PC-3 (cell line): Measurements from ENCODE around the gene VWA5A. TPM values are rescaled to one million over a fixed set of nuclear protein-coding genes. Genes with fewer than 3 reads are reported as not detected.
A peak's percentile ranks its signal among the peaks of the same experiment; 100 is the strongest.

ENCODE experiments used
- ATAC-seq: fragments of 200-7000 bp; cut with Tn5 transposase; 2 replicates; pipeline ENCODE4 v1.9.1; 2020; ENCODE audit warnings: mild to moderate bottlenecking, moderate library complexity
- Bru-seq: library from RNA; stranded (reverse); fragments of 400-500 nt; gene quantifications from one replicate; lab custom pipeline; 2021; lab: Mats Ljungman, UMichigan
- BruChase-seq, 2 experiments: library from RNA; stranded (reverse); fragments of 400-500 nt; gene quantifications; one replicate each; lab custom pipeline; 2021; lab: Mats Ljungman, UMichigan
- BruUV-seq: library from RNA; stranded (reverse); fragments of 400-500 nt; replicated peaks from 2 replicates; lab custom pipeline; 2021; lab: Mats Ljungman, UMichigan
- CTCF ChIA-PET: fragments of 300-600 bp; sonication (Branson Sonifier 250); formaldehyde crosslinking; loops from one replicate; lab custom pipeline; 2022; ENCODE audit warnings: antibody characterized with exemption; lab: Charles Lee
- POLR2A ChIA-PET: fragments of 300-600 bp; sonication (Branson Sonifier 250); formaldehyde crosslinking; loops from one replicate; lab custom pipeline; 2022; ENCODE audit warnings: antibody characterized with exemption; ENCODE audit not compliant: unreplicated experiment; lab: Charles Lee
- DNase-seq: peaks from one replicate; pipeline ENCODE4 v3.0.0-alpha.2; 2015
- H2AFZ ChIP-seq: fragments of 300-600 bp; sonication (generic); 2 replicates; pipeline ENCODE4 v1.6.0; 2016; ENCODE audit warnings: antibody characterized with exemption, low read length
- H3F3A ChIP-seq: fragments of 300-600 bp; sonication (generic); one replicate; pipeline ENCODE4 v1.6.0; 2017; ENCODE audit warnings: antibody characterized with exemption, low read length, control low read depth, mild to moderate bottlenecking; ENCODE audit not compliant: unreplicated experiment
- H3K27ac ChIP-seq: fragments of 300-600 bp; sonication (generic); 2 replicates; pipeline ENCODE4 v1.5.1; 2016; ENCODE audit warnings: mild to moderate bottlenecking, low read length
- H3K27me3 ChIP-seq: fragments of 300-600 bp; sonication (generic); 2 replicates; pipeline ENCODE4 v1.6.1; 2016; ENCODE audit warnings: low read length, mixed read lengths
- H3K36me3 ChIP-seq: fragments of 300-600 bp; sonication (generic); 2 replicates; pipeline ENCODE4 v1.6.1; 2016; ENCODE audit warnings: low read depth, mixed run types, low read length, mixed read lengths
- H3K4me1 ChIP-seq: fragments of 300-600 bp; sonication (generic); 2 replicates; pipeline ENCODE4 v1.5.1; 2016; ENCODE audit warnings: low read length; ENCODE audit not compliant: insufficient read depth
- H3K4me2 ChIP-seq: fragments of 300-600 bp; sonication (generic); 2 replicates; pipeline ENCODE4 v1.6.0; 2016; ENCODE audit warnings: low read length
- H3K4me3 ChIP-seq: fragments of 300-600 bp; sonication (generic); 2 replicates; pipeline ENCODE4 v1.5.1; 2016; ENCODE audit warnings: mild to moderate bottlenecking, low read length, mixed read lengths
- H3K79me2 ChIP-seq: fragments of 300-600 bp; sonication (generic); 2 replicates; pipeline ENCODE4 v1.6.1; 2017; ENCODE audit warnings: low read length, mixed read lengths
- H3K9ac ChIP-seq: fragments of 300-600 bp; sonication (generic); 2 replicates; pipeline ENCODE4 v1.6.0; 2016; ENCODE audit warnings: mild to moderate bottlenecking, low read length
- H3K9me2 ChIP-seq: fragments of 300-600 bp; sonication (generic); replicated peaks from 2 replicates; pipeline ENCODE4 v1.6.1; 2016; ENCODE audit warnings: mixed run types, low read length, mixed read lengths
- H3K9me3 ChIP-seq: fragments of 300-600 bp; sonication (generic); 2 replicates; pipeline ENCODE4 v1.6.1; 2016; ENCODE audit warnings: low read length, mixed read lengths
- H4K20me1 ChIP-seq: fragments of 300-600 bp; sonication (generic); 2 replicates; pipeline ENCODE4 v1.6.1; 2016; ENCODE audit warnings: low read length, mixed read lengths
- CTCF ChIP-seq: fragments of 300-600 bp; sonication (generic); conservative IDR thresholded peaks from 2 replicates; pipeline ENCODE4 v1.5.1; 2017; ENCODE audit warnings: antibody characterized with exemption, low read depth, mild to moderate bottlenecking, low read length
- EZH2 ChIP-seq: fragments of 300-600 bp; sonication (generic); IDR thresholded peaks from one replicate; pipeline ENCODE4 v1.6.1; 2017; ENCODE audit warnings: antibody characterized with exemption, mild to moderate bottlenecking, low read length; ENCODE audit not compliant: unreplicated experiment
- EZH2phosphoT487 ChIP-seq: fragments of 300-600 bp; sonication (generic); IDR thresholded peaks from 2 replicates; pipeline ENCODE4 v1.6.1; 2018; ENCODE audit warnings: mild to moderate bottlenecking, antibody characterized with exemption, low read length, borderline replicate concordance
- intact Hi-C: fragments of 100-400 bp; cut with micrococcal nuclease; formaldehyde crosslinking; loops from 2 replicates; pipeline ENCODE4 v1.9.0; 2023
- long read RNA-seq: library from polyadenylated mRNA; unstranded; transcript quantifications from one replicate; pipeline ENCODE4 v2.0.0, GENCODE V29; 2021; ENCODE audit not compliant: unreplicated experiment
- total RNA-seq: library from RNA; depleted of rRNA; stranded (reverse); fragments of >200 nt; gene quantifications from 2 replicates; pipeline ENCODE4 v1.2.3, GENCODE V29; 2014; rRNA removed

VWA5A gene
- 0.17 TPM in 1 of 2 replicates, not detected in the other for total RNA-seq
- percentile 11 among the genes with signal in this experiment for Bru-seq, nascent RNA
- percentile 6 among the genes with signal in this experiment for BruChase-seq, experiment 1, labeled RNA remaining after a 6-hour chase
- percentile 10 among the genes with signal in this experiment for BruChase-seq, experiment 2, labeled RNA remaining after a 2-hour chase
- long read RNA-seq, result 0 reads

GRCh38 chr11:124114942-124115781 is at the start of gene VWA5A:
TSS of gene VWA5A (plus strand) at chr11:124115450. CDS start at chr11:124117512, 2,062 bp downstream.
- Histone ChIP-seq H3F3A (no peaks in the 10 kb centered on the region), H4K20me1 (no peaks in the 10 kb centered on the region), H3K27me3 (peaks cover 36% of the 10 kb centered on the region), H3K9me3 (no peaks in the 10 kb centered on the region), H2AFZ (peak within 1 kb of the TSS; percentile 45; the same call in 1 of the 2 replicates), H3K4me1 (peaks cover 3% of the 10 kb centered on the region; the same call in 1 of the 2 replicates), H3K9me2 (no peaks in the 10 kb centered on the region), H3K9ac (no peak within 1 kb of the TSS), H3K27ac (no peak within 1 kb of the TSS), H3K4me3 (no peak within 1 kb of the TSS), H3K4me2 (peak within 1 kb of the TSS; percentile 46), H3K79me2 (no peaks in the 10 kb centered on the region), H3K36me3 (no peaks in the 10 kb centered on the region)
- ATAC-seq (peak; percentile 99), DNase-seq (peak; percentile 87)
- ChIA-PET CTCF (interaction anchor here (0.9 kb wide), 1 partner anchor 79 kb away, joined by 3 read pairs; no protein-coding TSS in a partner anchor), POLR2A (no interaction called here)
- intact Hi-C loops, result no loop called here
- BruUV-seq, result no TSS peak
- no peak for TF ChIP-seq EZH2
- TF ChIP-seq EZH2phosphoT487, result no peak
- TF ChIP-seq CTCF, result no peak

GRCh38 chr11:124068601-124069110 is 46.6 kb upstream of the VWA5A start:
- Histone ChIP-seq H3K4me3 (no peak overlapping the region), H2AFZ (no peak overlapping the region), H3K27ac (no peak overlapping the region), H3K4me1 (no peaks in the 10 kb centered on the region), H3K36me3 (no peaks in the 10 kb centered on the region), H3K9me2 (no peaks in the 10 kb centered on the region), H3K4me2 (no peak overlapping the region), H3K9ac (no peak overlapping the region), H3K9me3 (no peaks in the 10 kb centered on the region), H4K20me1 (no peaks in the 10 kb centered on the region), H3F3A (no peaks in the 10 kb centered on the region), H3K79me2 (no peaks in the 10 kb centered on the region), H3K27me3 (peaks cover 57% of the 10 kb centered on the region)
- TF ChIP-seq CTCF (no peak), EZH2phosphoT487 (no peak), EZH2 (no peak)
- ATAC-seq, result no peak
- no peak for DNase-seq
- ChIA-PET POLR2A (no interaction called here), CTCF (no interaction called here)
- intact Hi-C loops, result no loop called here
- BruUV-seq, result no TSS peak
